ENCODE data around the gene WNT9A. TPM values are rescaled to one million over a fixed set of nuclear protein-coding genes. Genes with fewer than 3 reads are reported as not detected.

The WNT9A gene
- total RNA-seq, 2 donors from 2014 or later = 1.4 to 2.0 TPM

DNA sequence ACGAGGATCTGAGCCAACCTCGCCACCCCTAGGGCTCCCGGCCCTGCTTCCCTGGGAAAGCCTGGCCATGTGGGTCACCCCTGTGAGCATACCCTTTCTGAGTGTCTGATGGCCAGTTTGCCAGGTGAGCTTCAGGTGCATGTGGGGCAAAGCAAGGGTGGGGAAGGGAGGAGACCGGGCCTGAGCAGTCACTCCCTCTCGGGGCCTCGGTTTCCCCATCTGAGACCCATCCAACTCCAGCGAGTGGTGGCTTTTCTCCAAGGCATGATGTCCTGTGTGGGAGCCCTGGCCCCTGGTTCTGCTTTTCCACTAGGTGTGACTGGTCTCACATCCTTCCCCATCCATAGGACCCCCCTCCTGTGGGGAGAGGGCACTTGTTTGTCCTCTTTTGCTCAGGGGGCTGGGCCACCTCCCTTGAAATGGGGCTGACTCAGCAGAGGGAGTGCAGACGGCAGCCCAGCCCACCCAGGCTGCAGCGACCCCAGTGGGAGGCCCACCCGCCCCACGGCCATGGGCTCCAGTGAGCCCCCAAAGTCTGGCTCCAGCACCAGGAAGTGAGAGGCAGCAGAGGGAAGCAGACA, 1.7 kb upstream of the WNT9A start:
- H3K4me3 ChIP-seq = no peak overlapping the region
- no peaks in the 10 kb centered on the region for H3K36me3 ChIP-seq
- DNase-seq (ENCODE audit: low spot score) = no peak
- no peak for TF ChIP-seq POLR2AphosphoS5 (IDR thresholded peaks at IDR 0.05)
- TF ChIP-seq POLR2A (IDR thresholded peaks at IDR 0.05) = no peak
- no peak for TF ChIP-seq CTCF (IDR thresholded peaks at IDR 0.05)
- H3K27me3 ChIP-seq (replicated peaks; ENCODE audit: insufficient read depth) = no peaks in the 10 kb centered on the region
- H3K27ac ChIP-seq = no peak overlapping the region
- intact Hi-C loops (cut with DNase I) = loop anchor here (5.0 kb wide), 2 partner anchors 133 to 467 kb away; partner anchors contain the start of gene ARF1
- peaks cover 13% of the 10 kb centered on the region for H3K4me1 ChIP-seq (replicated peaks)
- no peaks in the 10 kb centered on the region for H3K9me3 ChIP-seq
- 76% methylated on average over 11 of the region's 11 CpGs for WGBS

GRCh38 chr1:227948493-227949260, 945 bp upstream of the WNT9A start:
- H3K4me1 ChIP-seq (replicated peaks) = peaks cover 13% of the 10 kb centered on the region
- no peaks in the 10 kb centered on the region for H3K9me3 ChIP-seq
- H3K27me3 ChIP-seq (replicated peaks; ENCODE audit: insufficient read depth) = no peaks in the 10 kb centered on the region
- no peak for TF ChIP-seq POLR2A (IDR thresholded peaks at IDR 0.05)
- TF ChIP-seq POLR2AphosphoS5 (IDR thresholded peaks at IDR 0.05) = no peak
- TF ChIP-seq CTCF (IDR thresholded peaks at IDR 0.05) = no peak
- H3K27ac ChIP-seq = peak overlapping the region; percentile 53 to 70
- intact Hi-C loops (cut with DNase I) = loop anchor here (5.0 kb wide), 2 partner anchors 134 to 466 kb away; partner anchors contain the start of gene ARF1
- WGBS = 26% methylated on average over 25 of the region's 25 CpGs
- no peak for DNase-seq (ENCODE audit: low spot score)
- H3K36me3 ChIP-seq = no peaks in the 10 kb centered on the region
- H3K4me3 ChIP-seq = peak overlapping the region; percentile 43 to 51

DNA sequence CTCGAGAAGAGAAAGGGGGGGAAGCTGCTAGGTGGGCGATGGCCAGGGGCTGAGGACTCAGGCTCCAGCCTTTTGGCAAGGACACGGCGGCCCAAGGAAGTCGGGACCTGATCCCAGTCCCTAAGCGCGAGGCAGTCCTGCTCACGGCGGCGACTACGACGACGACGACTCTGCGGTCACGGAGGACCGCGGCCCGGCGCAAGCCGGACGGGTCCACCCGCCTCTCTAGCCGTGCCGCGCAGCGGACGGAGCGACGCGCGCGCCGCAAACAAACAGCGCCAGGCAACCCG, 401 bp downstream of the WNT9A start:
- no peak for TF ChIP-seq CTCF (IDR thresholded peaks at IDR 0.05)
- TF ChIP-seq POLR2A (IDR thresholded peaks at IDR 0.05) = no peak
- TF ChIP-seq POLR2AphosphoS5 (IDR thresholded peaks at IDR 0.05) = no peak
- no peaks in the 10 kb centered on the region for H3K9me3 ChIP-seq
- peak overlapping the region; percentile 62 to 70 for H3K27ac ChIP-seq
- H3K4me1 ChIP-seq (replicated peaks) = peaks cover 13% of the 10 kb centered on the region
- H3K36me3 ChIP-seq = no peaks in the 10 kb centered on the region
- no peaks in the 10 kb centered on the region for H3K27me3 ChIP-seq (replicated peaks; ENCODE audit: insufficient read depth)
- peak overlapping the region; percentile 43 to 51 for H3K4me3 ChIP-seq
- DNase-seq (ENCODE audit: low spot score) = no peak
- intact Hi-C loops (cut with DNase I) = loop anchor here (5.0 kb wide), 2 partner anchors 135 to 465 kb away; partner anchors contain the start of gene ARF1
- 1% methylated on average over 7 of the region's 36 CpGs for WGBS

DNA sequence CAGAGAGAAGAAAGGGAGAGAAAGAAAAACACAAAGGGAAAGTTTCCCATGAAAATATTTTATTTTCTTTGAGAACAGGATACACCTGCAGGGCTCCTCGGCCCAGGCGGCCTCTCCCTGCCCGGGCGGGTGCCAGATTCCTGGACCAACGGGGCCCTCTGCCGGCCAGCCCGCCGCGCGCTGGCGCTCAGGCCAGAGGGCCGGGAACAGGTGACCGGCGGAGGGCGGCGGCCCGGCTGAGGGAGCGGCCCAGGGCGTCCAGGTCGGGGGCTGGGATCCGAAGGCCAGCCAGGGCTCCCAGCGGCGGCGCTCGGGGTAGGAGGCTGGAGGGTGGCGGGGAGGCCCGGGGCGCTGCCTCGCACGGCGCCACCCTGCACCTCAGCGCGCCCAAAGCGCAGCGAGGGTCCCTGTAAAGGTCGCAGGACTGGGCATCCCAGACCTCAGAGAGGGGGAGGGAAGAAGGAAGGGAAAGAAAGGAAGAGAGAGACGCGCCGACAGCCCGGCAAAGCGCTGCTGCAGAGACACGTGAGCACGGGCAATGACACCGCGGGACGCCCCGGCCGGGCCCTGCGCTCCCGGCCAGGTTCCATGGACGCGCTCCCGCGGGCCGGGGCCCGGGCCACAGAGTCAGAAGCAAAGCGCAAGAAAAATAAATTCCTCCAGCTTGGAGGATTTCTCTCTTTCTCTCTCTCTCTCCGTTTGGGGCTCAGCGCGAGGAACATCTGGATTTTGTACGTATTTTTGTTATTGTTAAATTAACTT, 927 bp downstream of the WNT9A start:
- H3K9me3 ChIP-seq = no peaks in the 10 kb centered on the region
- H3K27me3 ChIP-seq (replicated peaks; ENCODE audit: insufficient read depth) = no peaks in the 10 kb centered on the region
- peak; percentile 74 for DNase-seq (ENCODE audit: low spot score)
- TF ChIP-seq POLR2A (IDR thresholded peaks at IDR 0.05) = no peak
- TF ChIP-seq POLR2AphosphoS5 (IDR thresholded peaks at IDR 0.05) = peak; percentile 36
- peak; percentile 51 to 94 (median 85) for TF ChIP-seq CTCF (IDR thresholded peaks at IDR 0.05)
- no peaks in the 10 kb centered on the region for H3K36me3 ChIP-seq
- H3K4me3 ChIP-seq = peak overlapping the region; percentile 43 to 51
- H3K27ac ChIP-seq = peak overlapping the region; percentile 62 to 70
- intact Hi-C loops (cut with DNase I) = loop anchor here (1.0 to 5.0 kb wide), 3 partner anchors 135 to 465 kb away; partner anchors contain the start of gene ARF1
- under 1% methylated on average over 59 of the region's 61 CpGs for WGBS
- H3K4me1 ChIP-seq (replicated peaks) = peaks cover 13% of the 10 kb centered on the region
